GM21367 (cell line): ENCODE data around the gene PRM1.

Source experiments
- ATAC-seq: cut with Tn5 transposase; IDR thresholded peaks from one replicate; pipeline ENCODE4 v1.9.1; 2021; ENCODE audit not compliant: unreplicated experiment

Gene PRM1

GRCh38 chr16:11280616-11281522, at the start of gene PRM1:
Gene PRM1 (minus strand): TSS chr16:11281330. CDS start chr16:11281238, 92 bp downstream.
- no peak for ATAC-seq

DNA sequence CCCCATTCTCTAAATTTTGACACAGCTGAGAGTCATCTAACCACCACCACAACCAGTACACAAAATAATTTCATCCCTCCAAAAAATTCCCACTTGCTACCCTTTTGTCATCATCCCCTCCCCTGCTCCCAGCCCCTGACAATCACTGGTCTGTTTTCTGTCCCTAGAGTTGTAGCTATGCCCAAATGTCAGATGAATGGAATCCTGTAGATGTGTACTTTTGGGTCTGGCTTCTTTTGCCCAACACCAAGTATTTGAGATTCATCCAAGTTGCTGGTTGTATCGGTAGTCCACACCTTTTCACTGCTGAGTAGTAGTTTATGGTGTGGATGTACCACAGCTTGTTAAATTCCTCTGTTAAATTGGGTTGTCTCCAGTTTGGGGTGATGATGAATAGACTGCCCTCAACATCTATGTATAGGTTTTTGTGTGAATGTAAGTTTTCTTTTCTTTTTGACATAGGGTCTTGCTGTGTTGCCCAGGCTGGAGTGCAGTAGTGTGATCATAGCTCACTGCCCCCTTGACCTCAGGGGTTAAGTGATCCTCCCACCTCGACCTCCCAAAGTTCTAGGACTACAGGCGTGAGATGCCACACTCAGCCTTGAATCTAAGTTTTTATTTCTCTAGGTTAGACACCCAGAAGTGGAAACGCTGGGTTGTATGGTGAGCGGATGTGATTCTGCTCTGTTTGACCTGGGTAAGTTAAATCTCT, 49.6 kb upstream of the PRM1 start:
- ATAC-seq, result no peak

- ATAC-seq, result no peak
Observed at GRCh38 chr16:11329891-11330290, 48.8 kb upstream of the PRM1 start.

GRCh38 chr16:11329071-11329491, 48.0 kb upstream of the PRM1 start:
- no peak for ATAC-seq

DNA sequence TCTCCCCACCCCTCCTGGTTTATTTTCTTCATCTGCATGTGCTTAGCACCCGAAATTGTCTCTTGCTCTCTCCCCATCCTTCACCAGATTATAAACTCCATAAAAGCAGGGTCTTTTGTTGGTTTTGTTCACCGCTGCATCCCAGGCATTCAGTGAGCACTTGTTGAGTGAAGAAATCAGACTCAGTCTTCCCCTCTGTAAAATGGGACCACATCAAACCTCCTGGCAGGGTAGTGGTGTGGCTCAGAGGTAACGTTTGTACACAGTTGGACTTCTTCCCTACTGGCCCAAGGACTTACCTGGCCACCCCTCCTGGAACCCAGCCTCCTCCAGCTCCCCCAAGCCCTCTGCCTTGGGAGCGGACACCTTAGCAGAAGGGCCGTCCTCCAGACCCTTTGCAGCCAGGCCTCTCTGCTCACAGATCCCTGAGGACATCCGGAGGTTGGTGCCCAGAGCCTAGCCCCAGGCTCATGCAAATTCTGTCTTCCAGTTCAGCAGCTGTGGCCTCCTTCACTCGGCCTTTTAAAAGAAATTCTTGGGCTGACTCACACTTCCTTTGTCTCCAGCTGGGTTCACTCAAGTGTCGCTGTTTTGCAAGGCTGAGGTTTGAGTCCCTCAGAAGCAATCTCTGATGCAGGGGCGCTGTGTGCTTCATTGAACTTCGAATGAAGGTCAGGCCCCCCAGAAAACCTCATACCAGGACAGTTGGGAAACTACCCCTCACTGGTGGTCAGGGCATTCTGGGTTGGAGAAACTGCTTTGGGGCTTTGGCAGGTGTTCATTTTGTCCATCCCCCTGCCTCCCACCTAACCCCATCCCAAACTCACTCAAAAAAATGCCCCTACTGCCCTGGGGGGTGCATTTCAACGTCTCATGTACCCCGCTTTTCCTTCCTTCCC, 47.3 kb upstream of the PRM1 start:
- ATAC-seq, result peak; percentile 50

DNA sequence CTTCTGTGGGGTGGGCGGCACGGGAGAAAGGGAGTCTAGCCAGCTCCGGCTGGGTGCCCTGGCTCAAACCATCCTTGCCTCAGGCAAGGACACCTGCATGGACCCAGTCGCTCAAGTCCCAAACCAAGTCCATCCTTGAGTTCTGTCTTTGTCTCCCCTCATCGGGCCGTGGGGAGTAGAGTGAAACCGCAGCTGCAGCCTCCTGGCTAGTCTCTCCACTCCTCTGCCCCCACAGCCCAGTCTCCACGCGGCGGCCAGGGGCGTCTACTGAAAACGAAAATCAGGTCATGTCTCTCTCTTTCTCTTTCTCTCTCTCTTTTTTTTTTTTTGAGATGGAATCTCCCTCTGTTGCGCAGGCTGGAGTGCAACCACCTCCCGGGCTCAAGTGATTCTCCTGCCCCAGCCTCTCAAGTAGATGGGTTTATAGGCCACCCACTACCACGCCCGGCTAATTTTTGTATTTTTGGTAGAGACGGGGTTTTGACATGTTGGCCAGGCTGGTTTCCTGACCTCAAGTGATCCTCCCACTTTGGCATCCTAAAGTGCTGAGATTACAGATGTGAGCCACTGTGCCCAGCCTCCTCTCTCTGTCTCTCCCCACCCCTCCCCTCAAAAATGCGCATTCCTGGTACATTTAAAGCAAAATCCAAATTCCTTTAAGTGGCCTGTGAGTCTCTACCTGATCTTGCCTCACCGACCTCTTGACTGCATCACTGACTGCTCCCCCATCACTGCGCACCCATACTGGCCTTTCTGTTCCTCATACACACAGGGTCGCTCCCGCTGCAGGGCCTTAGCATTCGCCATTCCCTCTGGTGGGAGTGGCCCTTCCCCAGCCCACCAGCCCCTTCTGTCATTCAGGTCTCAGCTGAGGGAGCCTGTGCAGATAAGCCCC, 46.4 kb upstream of the PRM1 start:
- no peak for ATAC-seq

DNA sequence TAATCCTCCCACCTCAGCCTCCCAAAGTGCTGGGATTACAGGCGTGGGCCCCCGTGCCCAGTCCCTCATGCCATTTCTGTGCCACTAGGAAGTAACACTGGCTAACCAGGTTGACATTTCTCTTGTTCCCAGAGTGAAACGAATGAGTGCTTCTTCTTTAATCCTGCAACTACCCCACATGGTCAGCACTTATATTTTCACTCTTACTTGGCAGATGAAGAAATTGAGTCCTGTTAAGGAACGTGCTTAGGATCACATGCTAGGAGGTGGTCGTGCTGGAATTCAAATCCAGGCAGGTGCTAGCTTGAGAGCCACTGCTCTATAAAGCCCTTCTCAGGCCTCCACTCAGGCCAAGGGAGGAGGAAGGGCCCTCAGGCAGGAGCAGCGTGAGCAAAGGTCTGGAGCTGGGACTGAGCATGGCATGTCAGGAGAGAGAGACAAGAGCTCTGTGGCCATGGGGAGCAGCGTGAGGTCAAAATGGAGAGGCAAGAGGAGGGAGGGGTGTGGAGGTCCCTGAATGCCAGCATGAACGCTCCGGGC, 45.7 kb upstream of the PRM1 start:
- no peak for ATAC-seq

- ATAC-seq, result no peak
Observed at GRCh38 chr16:11326084-11326736, 45.1 kb upstream of the PRM1 start.

DNA sequence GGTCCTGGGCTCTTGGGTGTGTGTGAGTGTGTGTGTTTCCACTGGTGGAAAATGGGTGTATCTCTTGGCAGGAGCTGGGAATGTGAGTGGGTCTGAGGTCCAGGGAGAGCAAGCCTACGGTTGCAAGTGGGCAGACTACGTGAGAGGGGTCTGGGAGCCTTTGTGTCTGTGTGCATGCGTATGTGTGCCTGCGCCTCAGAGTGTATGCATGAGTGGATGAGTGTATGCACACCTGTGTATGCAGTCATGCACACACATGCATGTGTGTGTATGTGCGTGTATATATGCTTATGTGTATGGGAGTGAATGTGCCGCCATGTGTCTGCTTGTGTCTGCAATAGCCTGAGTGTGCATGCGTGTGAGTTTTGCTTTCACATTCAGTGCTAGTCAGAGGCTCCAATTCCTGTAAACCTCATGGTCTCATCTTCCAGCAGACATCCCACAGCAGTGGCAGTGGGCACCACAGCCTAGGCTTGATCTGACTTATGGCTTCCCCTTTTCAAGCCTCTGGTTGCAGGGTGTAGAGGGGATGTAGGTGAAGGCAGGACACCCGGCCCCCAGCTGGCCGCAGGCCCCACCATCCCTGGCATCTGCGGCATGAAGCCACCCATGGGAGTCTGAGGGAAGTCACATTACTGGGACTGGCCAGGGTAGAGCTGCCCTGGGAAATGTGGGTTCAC, 44.4 kb upstream of the PRM1 start:
- ATAC-seq, result no peak

DNA sequence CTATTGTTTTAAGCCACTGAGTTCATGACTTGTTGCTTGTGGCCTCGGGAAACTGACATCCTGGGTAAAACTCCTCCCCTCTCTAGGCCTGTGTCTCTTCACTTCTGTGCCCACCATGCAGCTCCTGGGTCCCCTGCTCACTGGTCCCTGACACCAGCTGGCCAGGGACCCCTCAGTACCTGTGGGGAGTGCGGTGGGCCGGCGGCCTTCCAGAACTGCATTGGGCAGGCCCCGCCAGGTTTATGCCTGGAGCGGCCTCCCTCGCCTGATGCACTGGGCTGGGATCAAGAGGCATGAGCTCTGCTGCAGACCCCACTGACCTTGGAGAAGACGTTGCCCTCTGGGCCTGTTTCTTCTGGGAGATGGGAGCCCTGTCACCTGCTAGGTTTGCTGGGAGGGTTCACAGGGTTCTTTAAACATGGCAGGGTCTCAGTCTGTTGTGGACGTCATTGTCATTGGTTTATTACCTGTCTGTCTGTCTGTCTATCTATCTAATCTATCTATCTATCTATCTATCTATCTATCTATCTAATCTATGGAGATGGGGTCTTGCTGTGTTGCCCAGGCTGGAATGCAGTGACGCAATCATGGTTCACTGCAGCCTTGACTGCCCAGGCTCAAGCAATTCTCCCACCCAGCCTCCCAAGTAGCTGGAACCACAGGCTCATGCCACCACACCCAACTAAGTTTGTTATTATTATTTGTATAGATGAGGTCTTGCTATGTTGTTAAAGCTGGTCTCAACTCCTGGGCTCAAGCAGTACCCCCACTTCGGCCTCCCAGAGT, 42.6 kb upstream of the PRM1 start:
- ATAC-seq, result no peak

DNA sequence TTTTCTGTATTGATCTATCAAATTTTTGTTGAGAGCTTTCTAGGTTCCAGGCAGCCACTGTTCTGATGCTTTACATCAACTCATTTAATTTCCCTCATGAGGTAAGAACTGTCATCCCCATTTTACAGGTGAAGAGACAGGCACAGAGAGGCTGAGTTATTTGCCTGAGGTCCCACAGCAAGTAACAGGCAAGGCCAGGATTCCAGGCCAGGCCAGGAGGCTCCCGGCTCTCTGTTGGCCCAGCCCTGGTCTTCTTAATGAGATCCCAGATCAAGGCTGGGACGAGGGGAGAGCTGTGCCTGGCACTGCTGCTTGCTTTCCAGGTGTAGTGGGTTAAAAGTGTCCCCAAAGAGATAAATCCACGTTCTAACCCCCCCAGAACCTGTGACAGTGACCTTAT, 41.7 kb upstream of the PRM1 start:
- ATAC-seq, result no peak

DNA sequence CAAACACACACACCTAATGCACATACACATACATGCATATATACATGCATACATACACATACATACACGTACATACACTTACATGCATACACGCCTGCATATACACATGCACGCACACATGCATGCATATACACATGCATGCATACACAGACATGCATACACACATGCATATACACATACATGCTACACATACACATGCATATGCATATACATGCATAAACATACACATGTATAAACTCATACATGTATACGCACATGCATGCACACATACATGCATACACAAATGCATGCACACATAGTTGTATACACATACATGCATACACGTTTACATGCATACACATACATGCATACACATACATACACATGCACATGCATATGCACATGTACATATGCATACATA, 40.5 kb upstream of the PRM1 start:
- ATAC-seq, result no peak

GRCh38 chr16:11320170-11320569, 39.0 kb upstream of the PRM1 start:
- no peak for ATAC-seq

- no peak for ATAC-seq
Observed at GRCh38 chr16:11319529-11320146, 38.5 kb upstream of the PRM1 start.

GRCh38 chr16:11318817-11319216, 37.7 kb upstream of the PRM1 start:
- ATAC-seq, result no peak

DNA sequence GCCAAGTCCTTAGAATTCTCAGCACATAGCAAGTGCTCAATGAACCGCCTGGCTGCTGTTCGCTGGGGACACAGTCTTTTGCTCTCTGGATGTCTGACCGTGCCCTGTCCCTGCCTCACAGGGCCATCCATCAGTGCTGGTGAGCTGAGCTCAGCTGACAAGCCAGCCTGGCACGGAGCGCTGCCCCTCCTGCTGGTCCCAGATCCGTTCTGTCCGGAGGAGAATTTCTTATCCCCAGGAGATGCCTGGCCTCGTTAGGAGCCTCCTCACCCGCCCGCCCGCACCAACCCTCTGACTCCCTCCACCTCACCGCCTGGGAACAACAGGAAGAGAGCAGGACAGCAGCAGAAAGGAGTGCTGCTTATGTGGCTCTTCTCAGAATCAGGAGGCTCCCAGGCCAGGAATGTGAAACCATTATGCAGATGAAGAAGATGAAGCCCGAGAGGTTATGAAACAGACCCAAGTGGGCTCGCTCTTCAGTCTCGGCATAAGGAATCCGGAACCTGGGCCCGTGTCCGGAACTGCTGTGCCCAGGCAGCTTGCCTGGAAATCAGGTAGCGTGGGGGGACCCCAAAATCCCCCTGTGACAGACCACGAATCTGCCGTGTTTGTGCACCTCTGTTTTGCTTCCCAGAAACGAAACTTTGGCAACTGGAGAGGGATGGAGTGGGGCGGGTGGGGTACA, 35.3 kb upstream of the PRM1 start:
- no peak for ATAC-seq

DNA sequence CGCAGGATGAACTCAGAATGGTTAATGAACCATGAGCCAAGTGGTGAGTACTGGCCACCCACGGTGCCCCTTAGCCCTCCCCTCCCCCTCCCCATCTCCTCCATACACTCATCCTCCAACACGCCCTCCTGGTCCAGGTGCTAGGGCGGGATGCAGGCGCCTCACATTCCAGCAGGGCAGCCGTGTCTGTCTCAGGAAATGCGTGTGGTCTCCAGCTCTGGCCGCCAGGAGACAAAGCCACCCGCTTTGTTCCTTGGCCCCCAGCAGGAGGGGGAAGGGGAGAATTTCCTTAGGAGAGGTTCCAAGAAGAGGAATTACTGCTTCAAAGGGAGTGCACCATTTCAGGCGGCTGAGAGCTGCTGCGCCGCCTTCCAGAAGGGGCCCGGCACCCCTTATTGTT, 34.4 kb upstream of the PRM1 start:
- ATAC-seq, result no peak
